Naive B cell (primary cell): Measurements from ENCODE around the gene PEDS1. TPM values are rescaled to one million over a fixed set of nuclear protein-coding genes. Genes with fewer than 3 reads are reported as not detected.

Source experiments
- ATAC-seq, 2 donors: fragments of 150-1000 bp; cut with Tn5 transposase; 2 replicates each; pipeline ENCODE4 v1.10.0; 2021; ENCODE audit warnings: low read depth in 2 of 2, mild to moderate bottlenecking in 2 of 2, moderate library complexity in 2 of 2
- DNase-seq: peaks from one replicate; pipeline ENCODE4 v3.0.0; 2022
- H3K27ac Mint-ChIP-seq, 6 donors: one replicate each; pipeline ENCODE4 v1.8.0; 2020 to 2022; ENCODE audit warnings: mild to moderate bottlenecking in 6 of 6, mixed read lengths in 6 of 6, moderate library complexity in 5 of 6, inconsistent platforms in 2 of 6
- H3K27me3 Mint-ChIP-seq, 3 donors: one replicate each; pipeline ENCODE4 v1.8.0; 2021 to 2022; ENCODE audit warnings: mixed read lengths in 3 of 3, mild to moderate bottlenecking in 1 of 3
- H3K36me3 Mint-ChIP-seq, 2 donors: one replicate each; pipeline ENCODE4 v1.8.0; 2020 to 2022; ENCODE audit warnings: mixed read lengths in 2 of 2, inconsistent platforms in 1 of 2, mild to moderate bottlenecking in 1 of 2
- H3K4me1 Mint-ChIP-seq, 3 donors: one replicate each; pipeline ENCODE4 v1.8.0; 2020 to 2022; ENCODE audit warnings: mixed read lengths in 3 of 3, inconsistent platforms in 1 of 3, mild to moderate bottlenecking in 1 of 3, moderate library complexity in 1 of 3
- H3K4me3 Mint-ChIP-seq, 8 donors: one replicate each; pipeline ENCODE4 v1.8.0; 2020 to 2022; ENCODE audit warnings: mild to moderate bottlenecking in 8 of 8, mixed read lengths in 8 of 8, moderate library complexity in 8 of 8, inconsistent platforms in 2 of 8
- H3K9me3 Mint-ChIP-seq, 7 donors: one replicate each; pipeline ENCODE4 v1.8.0; 2020 to 2022; ENCODE audit warnings: mixed read lengths in 7 of 7, mild to moderate bottlenecking in 5 of 7, inconsistent platforms in 2 of 7, moderate library complexity in 1 of 7
- polyA plus RNA-seq, 6 donors: library from polyadenylated mRNA; unstranded; fragments of 300-500 nt; fragmentation: Illumina TruSeq; gene quantifications; one replicate each; pipeline ENCODE4 v1.2.3, GENCODE V29; 2021; ENCODE audit warnings: low read depth in 6 of 6

Gene PEDS1
- polyA plus RNA-seq, 6 donors from 2014 or later: 14.1 to 22.6 (median 16.9) TPM

DNA sequence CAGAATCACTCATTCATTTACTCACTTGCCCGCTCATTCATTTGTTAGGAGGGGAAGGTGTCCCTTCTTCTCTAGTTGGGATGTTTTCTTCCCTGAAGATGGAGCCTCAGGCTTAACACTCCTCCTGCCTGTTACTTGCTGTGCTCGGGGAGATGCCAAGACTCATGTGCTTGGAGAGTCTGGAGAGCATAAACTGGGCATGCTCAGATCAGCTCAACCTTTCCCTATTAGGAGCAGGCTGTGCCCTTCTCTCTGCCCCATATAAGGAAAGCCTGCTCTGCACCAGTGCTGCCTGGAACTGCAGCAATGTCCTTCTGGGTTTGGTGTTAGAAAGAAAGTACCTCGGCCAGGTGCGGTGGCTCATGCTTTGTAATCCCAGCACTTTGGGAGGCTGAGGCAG lies 22.5 kb downstream of the PEDS1 start:
- Mint-ChIP-seq H3K36me3 (peaks cover 12% of the 10 kb centered on the region in 2 donors), H3K9me3 (no peaks in the 10 kb centered on the region), H3K4me3 (no peak overlapping the region), H3K27ac (no peak overlapping the region), H3K4me1 (peaks cover 3 to 14% (median 6%) of the 10 kb centered on the region in 3 donors), H3K27me3 (no peaks in the 10 kb centered on the region)
- ATAC-seq (no peak), DNase-seq (no peak)

DNA sequence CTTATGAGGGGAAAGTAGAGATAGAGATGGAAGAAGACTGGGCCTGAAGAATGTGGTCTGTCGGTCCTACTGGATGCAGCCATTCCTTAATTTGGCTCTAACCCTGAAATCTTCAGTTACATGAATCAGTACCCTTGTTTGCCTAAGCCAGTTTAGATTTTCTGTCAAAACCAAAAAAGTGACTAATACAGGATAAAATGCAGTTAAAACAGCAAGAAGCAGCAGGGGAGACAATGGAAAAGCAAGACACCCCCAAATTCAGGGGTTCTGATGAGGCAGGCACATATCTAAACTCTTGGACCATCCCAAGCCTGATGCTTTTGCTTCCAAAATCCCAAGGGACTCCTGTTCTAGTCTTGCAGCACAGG lies 23.2 kb downstream of the PEDS1 start:
- no peaks in the 10 kb centered on the region for H3K27me3 Mint-ChIP-seq
- H3K27ac Mint-ChIP-seq: no peak overlapping the region
- peaks cover 3 to 11% (median 6%) of the 10 kb centered on the region in 3 donors for H3K4me1 Mint-ChIP-seq
- H3K36me3 Mint-ChIP-seq: peaks cover 12 to 15% of the 10 kb centered on the region in 2 donors
- H3K9me3 Mint-ChIP-seq: no peaks in the 10 kb centered on the region
- ATAC-seq (no peak), DNase-seq (no peak)
- no peak overlapping the region for H3K4me3 Mint-ChIP-seq

DNA sequence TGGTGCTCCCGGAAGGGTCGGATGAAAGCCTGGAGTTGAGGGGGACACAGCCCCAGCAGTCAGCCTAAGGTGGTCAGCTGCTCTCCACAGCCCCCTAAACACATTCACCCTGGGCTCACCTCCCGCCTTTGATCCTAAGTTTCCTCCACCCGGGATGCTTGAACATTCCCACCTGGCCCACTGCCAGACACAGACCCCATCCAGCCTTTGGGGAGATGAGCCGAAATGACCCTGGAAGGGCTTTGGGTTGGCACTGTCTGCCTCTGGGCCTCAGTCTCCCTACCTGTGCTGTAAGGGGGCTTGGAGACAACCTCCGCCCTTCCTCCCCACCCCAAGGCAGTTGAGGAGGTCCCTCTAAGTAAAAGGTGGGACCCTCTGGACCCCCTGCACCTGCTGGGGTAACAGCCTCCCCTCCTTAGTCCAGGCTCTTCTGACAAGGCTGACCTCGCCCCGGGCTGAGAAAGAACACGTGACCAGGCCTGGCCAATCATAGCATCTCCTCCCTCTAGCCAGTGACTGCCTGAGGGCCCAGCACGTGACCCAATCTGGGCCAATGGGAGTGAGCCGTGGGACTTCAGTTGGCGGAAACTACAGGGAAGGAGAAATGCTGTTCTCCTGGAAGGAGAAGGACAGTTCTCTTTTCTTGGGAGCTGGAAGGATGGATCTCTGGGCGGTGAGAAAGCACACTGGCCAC lies 23.7 kb downstream of the PEDS1 start:
- H3K4me3 Mint-ChIP-seq: no peak overlapping the region
- H3K4me1 Mint-ChIP-seq: peaks cover 3 to 11% (median 6%) of the 10 kb centered on the region in 3 donors
- no peaks in the 10 kb centered on the region for H3K9me3 Mint-ChIP-seq
- DNase-seq (no peak), ATAC-seq (no peak)
- H3K27ac Mint-ChIP-seq: peak overlapping the region in 1 of 6 donors; percentile 42
- H3K27me3 Mint-ChIP-seq: no peaks in the 10 kb centered on the region
- peaks cover 12 to 15% of the 10 kb centered on the region in 2 donors for H3K36me3 Mint-ChIP-seq

DNA sequence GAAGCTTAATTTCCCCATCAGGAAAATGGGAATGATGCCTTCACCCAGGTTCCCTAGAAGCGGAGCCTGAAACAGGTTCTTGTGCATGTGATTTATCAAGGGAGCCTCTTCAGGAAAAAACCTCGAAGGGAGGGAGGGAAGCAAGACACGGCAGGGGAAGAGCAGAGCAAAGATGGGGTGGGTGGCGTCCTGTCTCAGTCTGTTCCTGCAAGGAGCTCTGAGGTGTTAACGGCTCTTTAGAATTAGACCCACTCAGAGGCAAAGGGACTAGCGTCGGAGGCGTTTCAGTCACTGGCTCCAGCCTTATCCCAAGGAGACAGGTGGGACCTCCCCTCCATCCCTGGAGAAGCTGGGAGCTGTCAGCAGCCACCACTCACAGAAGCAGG lies 25.0 kb downstream of the PEDS1 start:
- Mint-ChIP-seq H3K36me3 (peaks cover 12 to 20% of the 10 kb centered on the region in 2 donors), H3K4me1 (peaks cover 3 to 11% (median 8%) of the 10 kb centered on the region in 3 donors), H3K27ac (no peak overlapping the region), H3K27me3 (no peaks in the 10 kb centered on the region), H3K9me3 (no peaks in the 10 kb centered on the region), H3K4me3 (peak overlapping the region in 1 of 8 donors; percentile 15)
- DNase-seq (no peak), ATAC-seq (no peak)

DNA sequence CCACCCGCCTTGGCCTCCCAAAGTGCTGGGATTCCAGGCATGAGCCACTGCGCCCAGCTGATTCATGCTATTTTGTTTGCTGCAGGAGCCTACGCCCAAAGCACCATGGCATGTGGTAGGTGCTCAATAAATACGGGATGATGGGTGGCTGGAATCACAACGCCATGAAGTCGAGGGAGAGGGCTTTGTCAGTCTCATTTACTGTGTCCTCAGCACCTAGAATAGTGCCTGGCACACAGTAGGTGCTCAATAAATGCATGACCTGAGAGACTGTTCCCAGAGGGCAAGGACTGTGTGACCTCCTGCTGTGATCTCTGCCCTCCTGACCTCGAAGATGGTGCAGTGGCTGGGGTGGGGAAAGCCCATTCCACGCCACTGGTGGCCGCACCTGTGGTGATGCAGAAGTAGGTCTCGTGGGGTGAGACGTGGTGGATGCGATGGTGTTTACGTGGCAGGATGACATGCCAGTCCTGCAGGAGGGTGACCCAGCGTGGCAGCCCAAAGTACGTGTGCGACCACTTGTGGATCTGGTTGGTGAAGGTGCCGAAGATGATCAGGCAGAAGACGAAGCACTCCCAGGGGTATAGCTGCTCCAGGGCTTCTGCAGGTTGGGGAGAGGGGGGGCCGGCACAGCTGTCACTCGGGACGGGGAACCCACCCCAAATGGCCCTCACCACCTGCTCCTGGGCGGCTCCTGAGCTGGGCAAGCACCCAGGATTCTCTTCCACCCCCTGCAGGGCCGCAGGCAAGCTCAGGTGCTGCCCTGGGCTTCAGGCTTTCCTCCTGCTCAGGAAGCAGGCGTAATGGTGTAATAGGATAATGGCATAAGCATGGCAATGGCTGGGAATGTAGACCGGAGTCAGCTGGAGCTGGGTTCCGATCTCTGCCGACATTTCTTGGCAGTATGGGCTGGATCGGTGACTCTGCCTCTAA lies 25.7 kb downstream of the PEDS1 start:
- peaks cover 12 to 24% of the 10 kb centered on the region in 2 donors for H3K36me3 Mint-ChIP-seq

DNA sequence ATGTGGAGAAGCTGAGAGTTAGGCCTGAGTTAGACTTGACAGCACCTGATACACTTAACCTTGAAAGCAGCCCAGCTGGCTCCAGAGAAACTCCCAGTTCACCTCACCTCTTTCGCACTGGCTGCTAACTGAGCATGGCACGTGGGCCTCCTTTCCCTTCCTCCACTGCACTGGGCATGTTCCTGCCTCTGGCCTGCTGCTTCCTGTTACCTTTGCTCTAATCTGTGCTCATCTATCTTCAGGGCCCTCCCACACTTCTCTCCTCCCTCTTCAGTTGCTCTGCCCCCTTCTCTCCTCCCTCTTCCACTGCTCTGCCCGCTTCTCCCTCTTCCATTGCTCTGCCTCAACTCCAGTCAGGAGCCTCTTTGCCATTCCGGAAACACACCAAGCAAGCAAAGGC lies 26.9 kb downstream of the PEDS1 start:
- H3K9me3 Mint-ChIP-seq: no peaks in the 10 kb centered on the region
- H3K4me1 Mint-ChIP-seq: peaks cover 0 to 13% (median 6%) of the 10 kb centered on the region in 3 donors
- DNase-seq: no peak
- ATAC-seq: no peak
- H3K27ac Mint-ChIP-seq: peak overlapping the region in 1 of 6 donors; percentile 90
- no peaks in the 10 kb centered on the region for H3K27me3 Mint-ChIP-seq
- peaks cover 12 to 16% of the 10 kb centered on the region in 2 donors for H3K36me3 Mint-ChIP-seq
- H3K4me3 Mint-ChIP-seq: no peak overlapping the region

More for the DNA sequence above, 25.7 kb downstream of the PEDS1 start:
- Mint-ChIP-seq H3K27ac (no peak overlapping the region), H3K4me1 (peaks cover 3 to 13% (median 11%) of the 10 kb centered on the region in 3 donors), H3K4me3 (no peak overlapping the region), H3K9me3 (no peaks in the 10 kb centered on the region), H3K27me3 (no peaks in the 10 kb centered on the region)
- ATAC-seq (no peak), DNase-seq (no peak)

DNA sequence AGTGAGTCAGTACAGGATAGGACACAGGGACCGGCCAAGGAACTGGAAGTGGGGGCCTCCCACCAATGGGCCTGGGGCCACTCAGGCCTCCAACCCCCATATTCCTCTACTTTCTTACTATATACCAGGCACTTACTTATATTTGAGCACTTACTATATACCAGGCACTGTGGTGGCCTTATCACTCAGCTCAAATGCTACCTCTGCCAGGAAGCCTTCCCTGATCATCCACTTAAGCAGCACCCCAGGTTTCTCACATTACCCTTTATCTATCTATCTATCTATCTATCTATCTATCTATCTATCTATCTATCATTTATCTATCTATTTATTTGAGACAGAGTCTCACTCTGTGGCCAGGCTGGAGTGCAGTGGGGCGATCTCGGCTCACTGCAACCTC lies 28.2 kb downstream of the PEDS1 start:
- peaks cover 10 to 16% of the 10 kb centered on the region in 2 donors for H3K36me3 Mint-ChIP-seq
- peak overlapping the region in 1 of 6 donors; percentile 82 for H3K27ac Mint-ChIP-seq
- H3K4me1 Mint-ChIP-seq: peaks cover 4 to 15% (median 5%) of the 10 kb centered on the region in 3 donors
- H3K27me3 Mint-ChIP-seq: no peaks in the 10 kb centered on the region
- DNase-seq (no peak), ATAC-seq (no peak)
- H3K4me3 Mint-ChIP-seq: no peak overlapping the region
- H3K9me3 Mint-ChIP-seq: no peaks in the 10 kb centered on the region

DNA sequence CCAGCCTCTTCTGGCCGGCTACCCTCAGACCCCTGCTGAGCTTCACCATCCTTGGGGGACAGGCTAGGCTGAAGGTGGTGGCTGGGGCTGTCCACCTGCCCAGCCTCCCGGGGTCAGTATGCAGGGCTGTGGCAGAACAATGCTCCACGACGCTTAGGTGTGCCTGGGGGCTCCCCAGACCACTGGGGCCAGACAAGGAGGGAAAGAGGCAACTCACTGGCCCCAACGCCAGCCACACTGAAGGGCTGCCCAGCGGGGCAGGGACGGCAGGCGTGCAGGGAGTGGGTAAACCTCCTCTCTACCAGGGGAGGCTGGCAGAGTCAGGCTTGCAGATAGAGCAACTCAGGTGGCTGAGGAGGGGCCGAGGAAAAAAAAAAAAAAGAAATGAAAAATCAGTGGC lies 29.0 kb downstream of the PEDS1 start:
- Mint-ChIP-seq H3K27ac (peak overlapping the region in 1 of 6 donors; percentile 27), H3K27me3 (no peaks in the 10 kb centered on the region), H3K36me3 (peaks cover 7 to 16% of the 10 kb centered on the region in 2 donors), H3K4me1 (peaks cover 0 to 15% (median 4%) of the 10 kb centered on the region in 3 donors), H3K9me3 (no peaks in the 10 kb centered on the region), H3K4me3 (no peak overlapping the region)
- no peak for ATAC-seq
- no peak for DNase-seq

DNA sequence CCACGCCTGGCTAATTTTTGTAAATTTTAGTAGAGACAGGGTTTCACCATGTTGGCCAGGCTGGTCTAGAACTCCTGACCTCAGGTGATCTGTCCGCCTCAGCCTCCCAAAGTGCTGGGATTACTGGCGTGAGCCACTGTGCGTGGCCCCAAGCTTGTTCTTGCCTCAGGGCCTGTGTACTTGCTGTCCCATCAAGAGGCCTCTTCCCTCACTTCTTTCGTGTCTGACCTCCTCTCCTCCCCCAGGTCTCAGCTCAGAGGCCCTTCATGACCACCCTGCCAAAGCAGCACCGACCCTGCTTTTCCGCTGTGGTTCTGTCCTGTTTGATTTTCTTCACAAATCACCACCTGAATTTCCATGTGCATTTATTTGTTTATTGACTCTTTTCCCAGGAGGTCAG lies 30.1 kb downstream of the PEDS1 start:
- no peak overlapping the region for H3K4me3 Mint-ChIP-seq
- no peaks in the 10 kb centered on the region for H3K9me3 Mint-ChIP-seq
- no peak for ATAC-seq
- no peak overlapping the region for H3K27ac Mint-ChIP-seq
- H3K4me1 Mint-ChIP-seq: peaks cover 0 to 15% (median 4%) of the 10 kb centered on the region in 3 donors
- no peaks in the 10 kb centered on the region for H3K27me3 Mint-ChIP-seq
- H3K36me3 Mint-ChIP-seq: peaks cover 7 to 16% of the 10 kb centered on the region in 2 donors
- no peak for DNase-seq

DNA sequence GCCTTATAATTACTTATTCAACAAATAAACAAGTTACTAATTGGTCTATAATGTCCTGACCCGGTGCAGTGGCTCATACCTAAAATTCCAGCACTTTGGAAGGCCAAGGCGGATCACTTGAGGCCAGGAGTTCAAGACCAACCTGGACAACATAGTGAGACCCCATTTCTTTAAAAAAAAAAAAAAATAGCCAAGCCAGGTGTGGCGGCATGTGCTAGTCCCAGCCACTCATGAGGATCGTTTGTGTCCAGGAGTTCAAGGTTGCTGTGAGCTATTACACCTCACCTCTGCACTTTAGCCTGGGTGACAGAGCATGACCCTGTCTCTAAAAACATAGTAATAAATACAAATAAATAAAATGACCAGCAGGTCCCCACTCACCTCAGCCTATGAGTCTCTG lies 30.8 kb downstream of the PEDS1 start:
- peaks cover 0 to 15% (median 4%) of the 10 kb centered on the region in 3 donors for H3K4me1 Mint-ChIP-seq
- H3K27ac Mint-ChIP-seq: peak overlapping the region in 1 of 6 donors; percentile 52
- peaks cover 7 to 16% of the 10 kb centered on the region in 2 donors for H3K36me3 Mint-ChIP-seq
- H3K4me3 Mint-ChIP-seq: no peak overlapping the region
- no peak for ATAC-seq
- H3K27me3 Mint-ChIP-seq: no peaks in the 10 kb centered on the region
- no peaks in the 10 kb centered on the region for H3K9me3 Mint-ChIP-seq
- no peak for DNase-seq

DNA sequence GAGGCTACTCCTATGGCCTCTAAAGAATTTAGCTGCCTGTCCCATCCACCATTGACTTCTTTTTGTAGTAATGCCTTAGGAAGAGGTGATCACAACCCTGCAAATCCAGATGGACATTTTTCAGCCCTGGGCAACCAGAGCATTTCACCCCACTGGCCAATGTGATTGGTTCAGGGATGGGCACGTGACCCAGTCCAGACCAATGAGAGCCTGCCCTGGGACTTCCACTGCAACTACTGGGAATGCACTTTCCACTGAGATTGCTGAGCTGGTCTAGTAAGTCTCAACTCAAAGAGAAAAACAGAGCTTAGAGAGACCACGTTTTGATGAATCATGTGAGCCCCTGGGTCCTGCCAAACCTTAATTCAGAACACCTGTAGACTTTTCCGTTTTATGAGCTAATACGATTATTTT lies 31.7 kb downstream of the PEDS1 start:
- Mint-ChIP-seq H3K36me3 (peaks cover 5 to 16% of the 10 kb centered on the region in 2 donors), H3K9me3 (no peaks in the 10 kb centered on the region), H3K4me1 (peaks cover 0 to 15% (median 7%) of the 10 kb centered on the region in 3 donors), H3K27me3 (no peaks in the 10 kb centered on the region), H3K27ac (peak overlapping the region in 1 of 6 donors; percentile 42), H3K4me3 (no peak overlapping the region)
- ATAC-seq (no peak), DNase-seq (no peak)

DNA sequence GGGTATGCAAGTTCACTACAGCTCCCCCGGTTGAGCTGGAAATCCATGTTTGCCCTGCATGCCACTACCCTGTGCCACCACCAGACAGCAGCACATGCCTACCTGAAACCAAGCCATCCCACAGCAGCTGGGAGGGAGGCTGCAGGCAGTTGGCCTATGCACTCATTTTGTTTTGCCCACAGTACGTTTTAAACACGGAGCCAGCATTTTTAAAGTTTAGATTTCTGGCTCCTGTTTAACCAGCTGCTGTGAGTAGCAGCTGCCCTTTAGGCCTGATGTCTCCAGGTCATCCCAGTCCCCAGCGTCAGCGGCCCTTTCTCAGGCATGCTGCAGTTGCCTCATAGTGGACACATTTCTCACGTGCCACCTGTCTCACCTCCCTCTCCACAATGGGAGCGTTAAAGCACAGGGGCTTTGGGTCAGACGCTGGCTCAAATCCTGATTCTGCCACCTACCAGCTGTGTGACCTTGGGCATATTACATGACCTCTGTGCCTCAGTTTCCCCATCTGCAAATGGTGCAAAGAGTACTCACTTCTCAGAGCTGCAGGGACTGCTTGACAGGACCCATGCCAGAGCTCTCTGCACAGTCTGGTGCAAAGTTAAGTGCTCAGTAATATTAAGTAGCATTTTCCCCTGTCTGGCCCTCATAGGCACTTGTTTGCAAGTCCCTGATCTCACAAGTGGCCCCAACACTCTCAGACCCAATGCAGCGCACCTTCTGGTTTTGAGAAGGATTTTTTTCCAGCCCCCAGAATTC lies 32.4 kb downstream of the PEDS1 start:
- Mint-ChIP-seq H3K27me3 (no peaks in the 10 kb centered on the region), H3K4me3 (no peak overlapping the region), H3K27ac (peak overlapping the region in 1 of 6 donors; percentile 24), H3K9me3 (no peaks in the 10 kb centered on the region), H3K36me3 (peaks cover 0 to 14% of the 10 kb centered on the region in 2 donors), H3K4me1 (peaks cover 3 to 18% (median 10%) of the 10 kb centered on the region in 3 donors)
- ATAC-seq (peak; percentile 68 to 75), DNase-seq (peak; percentile 48)

DNA sequence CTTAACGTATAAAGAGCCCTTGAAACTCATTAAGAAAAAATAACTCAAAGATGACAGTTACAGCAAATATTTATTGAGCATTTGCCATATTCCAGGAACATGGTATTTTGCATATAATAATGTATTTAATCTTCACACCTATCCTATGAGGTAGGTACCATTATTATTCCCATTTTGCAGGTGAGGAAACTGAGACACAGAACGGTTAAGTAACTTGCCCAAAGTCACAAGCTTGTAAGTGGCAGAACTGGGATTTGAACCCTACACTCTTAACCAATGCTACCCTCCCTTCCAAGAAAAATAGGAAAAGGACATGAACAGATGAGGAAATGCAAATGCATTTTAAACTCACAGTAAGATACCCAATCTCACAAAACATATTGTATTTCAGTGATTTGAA lies 35.3 kb downstream of the PEDS1 start:
- Mint-ChIP-seq H3K36me3 (peaks cover 0 to 1% of the 10 kb centered on the region in 2 donors), H3K9me3 (no peaks in the 10 kb centered on the region), H3K27me3 (no peaks in the 10 kb centered on the region), H3K4me1 (peaks cover 22 to 38% (median 37%) of the 10 kb centered on the region in 3 donors), H3K4me3 (no peak overlapping the region), H3K27ac (no peak overlapping the region)
- ATAC-seq: no peak
- DNase-seq: no peak
